IPS-18c (cell line): Measurements from ENCODE around the gene ZEB1.
"Not testable (repeated sequence)": the region's sequence is repeated elsewhere in the genome, so short reads cannot be mapped to it uniquely, and the experiment has no call there.

Experiments used
- H3K4me3 ChIP-seq: 2 replicates; pipeline ENCODE4 v1.7.0; 2013; ENCODE audit warnings: low read depth, mild to moderate bottlenecking, low read length, moderate library complexity; ENCODE audit not compliant: insufficient read depth
- H3K9me3 ChIP-seq: one replicate; pipeline ENCODE4 v1.6.1; 2013; ENCODE audit warnings: mild to moderate bottlenecking, low read length, moderate library complexity; ENCODE audit not compliant: control insufficient read depth, insufficient read depth

The ZEB1 gene

GRCh38 chr10:31393844-31394243, 74.8 kb downstream of the ZEB1 start:
- H3K4me3 ChIP-seq = no peak overlapping the region
- no peaks in the 10 kb centered on the region for H3K9me3 ChIP-seq

DNA sequence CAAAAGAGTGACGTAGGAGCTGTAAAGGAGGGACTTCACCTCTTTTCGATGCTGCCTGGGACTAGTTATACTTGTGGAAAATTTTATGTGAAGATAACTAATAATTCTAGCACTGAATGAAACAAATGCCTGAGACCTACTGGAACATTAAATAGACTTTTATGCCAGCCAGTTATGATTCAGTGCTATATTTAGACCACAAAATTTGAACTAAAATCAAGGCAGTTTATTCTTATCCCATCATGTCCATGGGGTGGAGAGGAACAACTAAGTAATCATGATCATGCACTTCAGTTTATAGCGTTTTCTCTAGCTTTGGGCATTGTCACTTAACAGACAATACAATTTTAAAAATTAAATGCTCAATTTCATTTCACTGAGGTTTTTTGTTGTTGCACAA, 76.7 kb downstream of the ZEB1 start:
- Histone ChIP-seq H3K4me3 (no peak overlapping the region), H3K9me3 (no peaks in the 10 kb centered on the region)

GRCh38 chr10:31396376-31396775, 77.4 kb downstream of the ZEB1 start:
- no peak overlapping the region for H3K4me3 ChIP-seq
- H3K9me3 ChIP-seq = no peaks in the 10 kb centered on the region

- Histone ChIP-seq H3K4me3 (no peak overlapping the region), H3K9me3 (no peaks in the 10 kb centered on the region)
These were observed 78.8 kb downstream of the ZEB1 start for GRCh38 chr10:31397852-31398251.

DNA sequence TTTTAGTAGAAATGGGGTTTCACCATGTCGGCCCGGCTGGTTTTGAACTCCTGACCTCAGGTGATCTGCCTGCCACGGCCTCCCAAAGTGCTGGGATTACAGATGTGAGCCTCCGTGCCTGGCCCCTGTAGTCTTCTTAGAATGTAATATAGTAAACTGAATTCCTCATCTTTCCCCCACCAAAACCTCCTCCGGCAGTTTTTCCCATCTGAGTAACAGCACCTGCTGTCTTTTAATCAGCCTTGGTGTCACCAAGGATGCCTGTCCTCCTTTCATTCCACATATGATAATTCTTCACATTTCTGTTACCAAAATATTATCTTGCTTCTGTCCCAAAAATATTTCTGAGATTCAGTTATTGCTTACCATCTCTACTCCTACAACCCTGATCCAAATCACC, 80.2 kb downstream of the ZEB1 start:
- Histone ChIP-seq H3K9me3 (no peaks in the 10 kb centered on the region), H3K4me3 (no peak overlapping the region)

DNA sequence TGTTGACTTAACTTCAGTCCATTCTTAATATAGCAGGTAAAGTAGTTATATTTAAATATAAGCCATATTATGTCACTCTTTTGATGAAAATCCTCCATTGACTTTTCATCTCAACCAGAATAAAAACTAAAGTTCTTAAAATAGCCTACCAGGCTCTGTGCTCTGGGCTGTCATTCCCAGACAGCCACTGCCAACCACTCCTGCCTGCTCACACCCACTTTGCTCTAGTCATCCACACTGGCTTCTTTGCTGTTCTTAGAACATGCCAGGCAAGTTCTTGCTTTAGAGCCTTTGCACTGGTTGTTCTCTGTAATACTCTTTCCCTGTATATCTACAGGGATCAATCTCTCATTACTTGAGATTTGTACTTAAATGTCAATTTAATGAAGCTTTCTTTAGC, 80.6 kb downstream of the ZEB1 start:
- H3K4me3 ChIP-seq = no peak overlapping the region
- H3K9me3 ChIP-seq = no peaks in the 10 kb centered on the region

GRCh38 chr10:31401287-31401686, 82.3 kb downstream of the ZEB1 start:
- Histone ChIP-seq H3K9me3 (no peaks in the 10 kb centered on the region), H3K4me3 (no peak overlapping the region)

GRCh38 chr10:31404640-31405039, 85.6 kb downstream of the ZEB1 start:
- Histone ChIP-seq H3K4me3 (no peak overlapping the region), H3K9me3 (no peaks in the 10 kb centered on the region)

- H3K9me3 ChIP-seq, H3K4me3 ChIP-seq: not testable (repeated sequence)
These were observed 86.8 kb downstream of the ZEB1 start for GRCh38 chr10:31405829-31406228.

- H3K9me3 ChIP-seq = not testable (repeated sequence)
These were observed 93.4 kb downstream of the ZEB1 start for GRCh38 chr10:31412397-31412796.

DNA sequence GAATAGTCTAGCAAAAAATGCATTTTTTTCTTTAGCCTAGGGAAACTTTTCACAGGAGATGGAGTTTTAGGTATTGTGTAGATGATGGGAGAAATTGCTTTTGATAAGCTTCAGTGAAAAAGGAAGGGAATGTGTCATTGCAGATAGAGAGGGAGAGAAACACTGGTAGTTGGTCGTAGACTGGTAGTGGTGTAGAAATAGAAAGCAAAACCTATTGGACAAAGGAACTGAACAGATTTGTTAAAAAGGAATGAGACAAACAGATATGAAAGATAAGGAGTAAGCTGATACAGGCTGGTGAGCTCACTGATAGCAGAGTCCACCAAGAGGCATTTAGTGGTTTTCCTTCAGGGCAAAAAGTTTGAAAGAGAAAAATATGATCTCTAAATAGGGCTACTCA, 94.3 kb downstream of the ZEB1 start:
- Histone ChIP-seq H3K4me3 (no peak overlapping the region), H3K9me3 (no peaks in the 10 kb centered on the region)

More at GRCh38 chr10:31412397-31412796, 93.4 kb downstream of the ZEB1 start:
- not testable (repeated sequence) for H3K4me3 ChIP-seq

GRCh38 chr10:31418481-31418880, 99.5 kb downstream of the ZEB1 start:
- H3K9me3 ChIP-seq = no peaks in the 10 kb centered on the region

GRCh38 chr10:31419394-31420063, 100.5 kb downstream of the ZEB1 start:
- no peaks in the 10 kb centered on the region for H3K9me3 ChIP-seq
- H3K4me3 ChIP-seq = no peak overlapping the region

More at GRCh38 chr10:31418481-31418880, 99.5 kb downstream of the ZEB1 start:
- no peak overlapping the region for H3K4me3 ChIP-seq

DNA sequence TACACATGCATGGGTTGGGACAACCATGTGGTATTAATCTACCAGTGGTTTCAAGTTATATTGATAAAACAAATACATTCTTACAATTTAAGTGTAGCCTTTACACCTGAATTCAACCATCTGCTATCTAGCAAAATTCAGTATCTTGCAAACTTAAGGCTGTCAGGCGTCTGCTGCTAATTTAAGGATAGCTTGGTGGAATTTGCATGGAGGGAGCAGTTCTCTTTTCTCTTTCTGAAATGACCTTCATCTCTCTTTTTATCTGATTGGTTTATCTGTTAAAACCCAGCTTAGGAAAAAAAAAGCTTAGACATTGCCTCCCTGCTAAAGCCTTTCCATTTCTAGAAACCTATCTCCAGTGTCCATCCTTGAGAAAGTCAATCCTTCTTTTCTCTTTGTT, 102.3 kb downstream of the ZEB1 start:
- no peaks in the 10 kb centered on the region for H3K9me3 ChIP-seq
- no peak overlapping the region for H3K4me3 ChIP-seq

DNA sequence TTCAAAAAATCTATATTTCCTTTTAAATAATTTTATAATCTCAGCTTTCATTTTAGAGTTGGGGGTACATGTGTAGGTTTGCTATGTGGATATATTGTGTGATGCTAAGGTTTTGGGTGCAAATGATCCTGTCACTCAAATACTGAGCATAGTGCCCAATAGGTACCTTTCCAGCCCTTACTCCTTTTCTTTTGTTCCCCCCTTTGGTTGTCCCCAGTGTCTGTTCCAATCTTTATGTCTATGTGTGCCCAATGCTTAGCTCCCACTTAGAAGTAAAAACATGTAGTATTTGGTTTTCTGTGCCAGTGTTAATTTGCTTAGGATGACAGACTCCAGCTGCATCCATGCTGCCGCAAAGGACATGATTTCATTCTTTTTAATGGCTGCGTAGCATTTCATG, 103.6 kb downstream of the ZEB1 start:
- H3K9me3 ChIP-seq = no peaks in the 10 kb centered on the region

GRCh38 chr10:31424473-31424872, 105.5 kb downstream of the ZEB1 start:
- Histone ChIP-seq H3K9me3 (no peaks in the 10 kb centered on the region), H3K4me3 (no peak overlapping the region)

More for the DNA sequence above, 103.6 kb downstream of the ZEB1 start:
- H3K4me3 ChIP-seq = no peak overlapping the region

DNA sequence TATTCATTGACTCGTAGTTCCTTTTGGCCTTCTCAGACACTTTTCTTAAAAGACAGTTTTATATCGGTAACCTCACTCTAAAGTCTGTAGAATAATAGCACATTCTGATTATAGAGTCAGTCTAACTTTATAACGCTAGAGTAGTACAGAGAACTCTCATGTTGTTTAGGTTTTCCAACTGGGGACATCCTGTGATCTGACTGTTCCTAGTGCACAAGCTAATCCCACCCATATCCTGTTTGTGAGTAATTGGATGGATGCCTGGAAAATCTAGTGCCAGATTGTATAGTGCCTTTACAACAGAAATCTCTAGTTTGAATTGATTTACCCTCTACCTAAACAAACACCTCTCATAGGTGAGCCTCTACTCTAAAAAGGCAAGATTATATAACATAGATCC, 107.4 kb downstream of the ZEB1 start:
- no peak overlapping the region for H3K4me3 ChIP-seq
- no peaks in the 10 kb centered on the region for H3K9me3 ChIP-seq

DNA sequence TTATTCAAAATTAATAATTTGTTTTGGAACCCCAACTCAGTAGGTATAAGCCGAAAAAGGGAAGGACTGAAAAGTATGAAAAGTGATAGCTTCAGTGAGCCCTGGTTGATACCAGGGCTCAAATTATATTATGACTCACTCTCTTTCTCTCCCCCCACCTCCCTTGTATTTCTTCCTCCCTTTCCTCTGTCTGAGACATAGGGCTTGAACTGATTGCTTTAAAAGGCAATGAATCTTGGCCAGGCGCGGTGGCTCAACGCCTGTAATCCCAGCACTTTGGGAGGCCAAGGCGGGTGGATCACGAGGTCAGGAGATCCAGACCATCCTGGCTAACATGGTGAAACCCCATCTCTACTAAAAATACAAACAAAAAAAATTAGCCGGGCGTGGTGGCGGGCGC, 108.3 kb downstream of the ZEB1 start:
- H3K4me3 ChIP-seq, H3K9me3 ChIP-seq: not testable (repeated sequence)

GRCh38 chr10:31428499-31428898, 109.5 kb downstream of the ZEB1 start:
- H3K4me3 ChIP-seq, H3K9me3 ChIP-seq: not testable (repeated sequence)
